Endothelial cell of umbilical vein (primary cell): ENCODE measurements around the gene PGGT1B.

ENCODE experiments used
- EZH2 ChIP-seq: IDR thresholded peaks from 2 replicates; pipeline ENCODE4 v1.6.1; 2012; ENCODE audit warnings: borderline replicate concordance, low read depth, mild to moderate bottlenecking, moderate library complexity, low read length, inconsistent platforms; ENCODE audit not compliant: severe bottlenecking
- FOS ChIP-seq: IDR thresholded peaks from 2 replicates; pipeline ENCODE4 v1.6.1; 2011; ENCODE audit warnings: mild to moderate bottlenecking, low read length, moderate library complexity, borderline replicate concordance; ENCODE audit not compliant: insufficient read depth
- JUN ChIP-seq: IDR thresholded peaks from 2 replicates; pipeline ENCODE4 v1.6.1; 2011; ENCODE audit warnings: borderline replicate concordance, low read depth; ENCODE audit not compliant: insufficient read length, insufficient read depth
- MYC ChIP-seq: IDR thresholded peaks from one replicate; pipeline ENCODE4 v1.6.1; 2011; ENCODE audit warnings: mild to moderate bottlenecking, low read depth, low read length
- POLR2A ChIP-seq: IDR thresholded peaks from 2 replicates; pipeline ENCODE4 v1.6.1; 2012; ENCODE audit warnings: low read depth, mild to moderate bottlenecking, control low read depth, low read length
- POLR2AphosphoS5 ChIP-seq: IDR thresholded peaks from 2 replicates; pipeline ENCODE4 v1.6.1; 2012; ENCODE audit warnings: low read depth, mild to moderate bottlenecking, control low read depth, low read length, moderate library complexity; ENCODE audit not compliant: insufficient read depth
- TF ChIP-seq, protein P1 (sequence below), 2 donors: IDR thresholded peaks; 1 replicate in 1 of 2; 2 replicates in 1 of 2; pipeline ENCODE4 v1.5.1; 2011; ENCODE audit warnings: low read length in 2 of 2, mild to moderate bottlenecking in 2 of 2, moderate library complexity in 2 of 2, control low read depth in 1 of 2, inconsistent platforms in 1 of 2, low read depth in 1 of 2; ENCODE audit not compliant: insufficient read depth in 1 of 2; ENCODE audit errors: extremely low read depth in 1 of 2
- TF ChIP-seq, protein P2 (sequence below): IDR thresholded peaks from 2 replicates; pipeline ENCODE4 v1.6.1; 2011; ENCODE audit not compliant: insufficient read depth, insufficient read length

DNA sequence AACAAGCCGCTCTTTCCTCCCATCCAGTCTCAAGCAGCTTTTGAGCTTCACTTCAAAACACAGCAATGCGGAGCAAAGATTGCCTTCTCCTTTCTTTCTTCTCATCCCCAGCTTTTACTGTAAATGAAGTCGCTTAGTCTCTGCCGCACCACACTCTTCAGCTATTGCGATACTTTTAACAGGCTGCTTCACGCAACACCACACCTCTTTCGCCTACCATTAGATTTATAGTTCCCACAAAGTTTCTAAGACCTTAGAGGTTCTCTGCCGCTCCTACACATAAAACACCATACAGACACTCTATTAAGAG lies 711 bp downstream of the PGGT1B start:
- TF ChIP-seq EZH2 (no peak), JUN (no peak), MYC (no peak), POLR2AphosphoS5 (no peak), POLR2A (no peak), FOS (no peak)
- TF ChIP-seq, protein P1, sequence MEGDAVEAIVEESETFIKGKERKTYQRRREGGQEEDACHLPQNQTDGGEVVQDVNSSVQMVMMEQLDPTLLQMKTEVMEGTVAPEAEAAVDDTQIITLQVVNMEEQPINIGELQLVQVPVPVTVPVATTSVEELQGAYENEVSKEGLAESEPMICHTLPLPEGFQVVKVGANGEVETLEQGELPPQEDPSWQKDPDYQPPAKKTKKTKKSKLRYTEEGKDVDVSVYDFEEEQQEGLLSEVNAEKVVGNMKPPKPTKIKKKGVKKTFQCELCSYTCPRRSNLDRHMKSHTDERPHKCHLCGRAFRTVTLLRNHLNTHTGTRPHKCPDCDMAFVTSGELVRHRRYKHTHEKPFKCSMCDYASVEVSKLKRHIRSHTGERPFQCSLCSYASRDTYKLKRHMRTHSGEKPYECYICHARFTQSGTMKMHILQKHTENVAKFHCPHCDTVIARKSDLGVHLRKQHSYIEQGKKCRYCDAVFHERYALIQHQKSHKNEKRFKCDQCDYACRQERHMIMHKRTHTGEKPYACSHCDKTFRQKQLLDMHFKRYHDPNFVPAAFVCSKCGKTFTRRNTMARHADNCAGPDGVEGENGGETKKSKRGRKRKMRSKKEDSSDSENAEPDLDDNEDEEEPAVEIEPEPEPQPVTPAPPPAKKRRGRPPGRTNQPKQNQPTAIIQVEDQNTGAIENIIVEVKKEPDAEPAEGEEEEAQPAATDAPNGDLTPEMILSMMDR (IDR thresholded peaks at IDR 0.05; ENCODE audit: extremely low read depth in 1 of 2, insufficient read depth in 1 of 2, low read depth in 1 of 2, low read length in 2 of 2) = no peak
- TF ChIP-seq, protein P2, sequence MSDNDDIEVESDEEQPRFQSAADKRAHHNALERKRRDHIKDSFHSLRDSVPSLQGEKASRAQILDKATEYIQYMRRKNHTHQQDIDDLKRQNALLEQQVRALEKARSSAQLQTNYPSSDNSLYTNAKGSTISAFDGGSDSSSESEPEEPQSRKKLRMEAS = no peak
